Occipital lobe (tissue), 2 donors: Measurements from ENCODE around the gene AKAP3. TPM values are rescaled to one million over a fixed set of nuclear protein-coding genes. Genes with fewer than 3 reads are reported as not detected.

Experiments
- DNase-seq: peaks from one replicate; lab custom pipeline; 2025; lab: John Stamatoyannopoulos, UW
- total RNA-seq: library from RNA; depleted of rRNA; stranded (reverse); fragments of >200 nt; gene quantifications from one replicate; pipeline ENCODE4 v1.2.3, GENCODE V29; 2014

The AKAP3 gene
- total RNA-seq, 1 donor from 2014 or later = 2.7 TPM

- DNase-seq = no peak
Measured at GRCh38 chr12:4603421-4603820, 45.4 kb downstream of the AKAP3 start.

- no peak for DNase-seq
Measured at GRCh38 chr12:4595881-4596280, 53.0 kb downstream of the AKAP3 start.

- DNase-seq = no peak
Measured at GRCh38 chr12:4591180-4591687, 57.6 kb downstream of the AKAP3 start.

- DNase-seq = no peak
Measured at GRCh38 chr12:4589941-4590340, 58.9 kb downstream of the AKAP3 start.

GRCh38 chr12:4588916-4589315 is 59.9 kb downstream of the AKAP3 start:
- no peak for DNase-seq

- no peak for DNase-seq
Measured at GRCh38 chr12:4587108-4587507, 61.7 kb downstream of the AKAP3 start.

GRCh38 chr12:4586500-4586899 is 62.4 kb downstream of the AKAP3 start:
- no peak for DNase-seq

GRCh38 chr12:4584896-4585295 is 64.0 kb downstream of the AKAP3 start:
- no peak for DNase-seq

- no peak for DNase-seq
Measured at GRCh38 chr12:4584281-4584680, 64.6 kb downstream of the AKAP3 start.

GRCh38 chr12:4580281-4580688 is 68.6 kb downstream of the AKAP3 start:
- DNase-seq = no peak

- no peak for DNase-seq
Measured at GRCh38 chr12:4579305-4580102, 69.3 kb downstream of the AKAP3 start.

GRCh38 chr12:4572680-4573079 is 76.2 kb downstream of the AKAP3 start:
- no peak for DNase-seq

- DNase-seq = no peak
Measured at GRCh38 chr12:4569261-4569660, 79.6 kb downstream of the AKAP3 start.

- no peak for DNase-seq
Measured at GRCh38 chr12:4567073-4567881, 81.6 kb downstream of the AKAP3 start.

- no peak for DNase-seq
Measured at GRCh38 chr12:4566474-4566873, 82.4 kb downstream of the AKAP3 start.

Other genes with a start within 250 kb of the AKAP3 start
- gene FGF6, start 203.2 kb downstream of the AKAP3 start, total RNA-seq = not detected
- gene RAD51AP1, start 110.2 kb downstream of the AKAP3 start, total RNA-seq = 5.5 TPM
- 23.9 TPM for gene DYRK4, start 86.8 kb downstream of the AKAP3 start, total RNA-seq
- gene NDUFA9, start 63 bp upstream of the AKAP3 start, total RNA-seq = 35.6 TPM
- gene GALNT8, start 71.3 kb upstream of the AKAP3 start, total RNA-seq = 43.5 TPM